Upper lobe of right lung (tissue), 1 donor: ENCODE results near the gene MYBPC3. TPM values are rescaled to one million over a fixed set of nuclear protein-coding genes. Genes with fewer than 3 reads are reported as not detected.

ENCODE experiments used
- ATAC-seq: fragments of 200-7000 bp; cut with Tn5 transposase; one replicate; pipeline ENCODE4 v1.9.1; 2020; ENCODE audit warnings: mild to moderate bottlenecking, moderate library complexity
- DNase-seq: peaks from one replicate; pipeline ENCODE4 v3.0.0-alpha.2; 2020
- H3K27ac ChIP-seq: fragments of 200-600 bp; one replicate; pipeline ENCODE4 v1.8.0; 2022
- H3K27me3 ChIP-seq: fragments of 200-600 bp; one replicate; pipeline ENCODE4 v1.8.0; 2022; ENCODE audit warnings: mild to moderate bottlenecking
- H3K36me3 ChIP-seq: fragments of 200-600 bp; one replicate; pipeline ENCODE4 v1.8.0; 2022
- H3K4me1 ChIP-seq: fragments of 200-600 bp; one replicate; pipeline ENCODE4 v1.8.0; 2022
- H3K4me3 ChIP-seq: fragments of 200-600 bp; one replicate; pipeline ENCODE4 v1.8.0; 2022; ENCODE audit warnings: mild to moderate bottlenecking
- H3K9me3 ChIP-seq: fragments of 200-600 bp; one replicate; pipeline ENCODE4 v1.8.0; 2022
- CTCF ChIP-seq: fragments of 200-600 bp; IDR thresholded peaks from one replicate; pipeline ENCODE4 v1.8.0; 2022; ENCODE audit warnings: antibody characterized with exemption
- intact Hi-C: fragments of 100-400 bp; cut with DNase I; formaldehyde crosslinking; loops from one replicate; pipeline ENCODE4 v1.11.0; 2022
- total RNA-seq: library from RNA; stranded (reverse); fragmentation: NEBNext Ultra II Directional; extraction: Animal tissue kit (Norgen Biotek cat#: 25700); gene quantifications from one replicate; pipeline ENCODE4 v1.2.1, GENCODE V29; 2021
- donor health status: DM: no; HTN: yes; CAD: no; lungs with severe emphysema.

Gene MYBPC3
- total RNA-seq, 1 donor from 2014 or later = 0.96 TPM

- intact Hi-C loops = no loop called here
- Histone ChIP-seq H3K4me3 (no peak overlapping the region), H3K27ac (peak overlapping the region; percentile 95), H3K27me3 (no peaks in the 10 kb centered on the region), H3K36me3 (no peaks in the 10 kb centered on the region), H3K9me3 (no peaks in the 10 kb centered on the region), H3K4me1 (peaks cover 29% of the 10 kb centered on the region)
- TF ChIP-seq CTCF = no peak
- no peak for ATAC-seq
- DNase-seq = no peak
Observed at GRCh38 chr11:47392546-47393162, 40.2 kb upstream of the MYBPC3 start.

- no peak for DNase-seq
- no peak for TF ChIP-seq CTCF
- Histone ChIP-seq H3K4me1 (peaks cover 29% of the 10 kb centered on the region), H3K27me3 (no peaks in the 10 kb centered on the region), H3K36me3 (no peaks in the 10 kb centered on the region), H3K4me3 (no peak overlapping the region), H3K9me3 (no peaks in the 10 kb centered on the region), H3K27ac (peak overlapping the region; percentile 72)
- intact Hi-C loops = no loop called here
- ATAC-seq = no peak
Observed at GRCh38 chr11:47391711-47392432, 39.4 kb upstream of the MYBPC3 start.

GRCh38 chr11:47391077-47391583, 38.6 kb upstream of the MYBPC3 start:
- no peak for TF ChIP-seq CTCF
- Histone ChIP-seq H3K27me3 (no peaks in the 10 kb centered on the region), H3K36me3 (no peaks in the 10 kb centered on the region), H3K4me3 (no peak overlapping the region), H3K27ac (peak overlapping the region; percentile 72), H3K4me1 (peaks cover 29% of the 10 kb centered on the region), H3K9me3 (no peaks in the 10 kb centered on the region)
- intact Hi-C loops = no loop called here
- ATAC-seq (peak; percentile 60), DNase-seq (peak; percentile 87)

- H3K9me3 ChIP-seq = no peaks in the 10 kb centered on the region
- DNase-seq (no peak), ATAC-seq (no peak)
- no peaks in the 10 kb centered on the region for H3K27me3 ChIP-seq
- H3K4me3 ChIP-seq = no peak overlapping the region
- no peaks in the 10 kb centered on the region for H3K36me3 ChIP-seq
- intact Hi-C loops = no loop called here
- no peak for TF ChIP-seq CTCF
- H3K27ac ChIP-seq = peak overlapping the region; percentile 72
- H3K4me1 ChIP-seq = peaks cover 28% of the 10 kb centered on the region
Observed at GRCh38 chr11:47390422-47390760, 37.9 kb upstream of the MYBPC3 start.

- peak; percentile 70 for DNase-seq
- intact Hi-C loops = no loop called here
Observed at GRCh38 chr11:47389577-47390421, 37.3 kb upstream of the MYBPC3 start.

More at GRCh38 chr11:47389577-47390421, 37.3 kb upstream of the MYBPC3 start:
- ATAC-seq = no peak
- Histone ChIP-seq H3K4me1 (peaks cover 22% of the 10 kb centered on the region), H3K9me3 (no peaks in the 10 kb centered on the region), H3K36me3 (no peaks in the 10 kb centered on the region), H3K4me3 (no peak overlapping the region), H3K27me3 (no peaks in the 10 kb centered on the region), H3K27ac (peak overlapping the region; percentile 72)
- TF ChIP-seq CTCF = no peak
